ENCODE results near the gene FBLN2.
A peak's percentile ranks its signal among the peaks of the same experiment; 100 is the strongest.

The FBLN2 gene

GRCh38 chr3:13655061-13655913 lies 106.4 kb downstream of the FBLN2 start:
- H3K4me3 ChIP-seq (ENCODE audit: low read depth, low read length), result no peak overlapping the region
- TF ChIP-seq CTCF (IDR thresholded peaks at IDR 0.05; ENCODE audit: low read depth, low read length), result peak; percentile 0
- no peak for TF ChIP-seq MAX (IDR thresholded peaks at IDR 0.05; ENCODE audit: low read depth, low read length)
- no peak for TF ChIP-seq POLR2A (IDR thresholded peaks at IDR 0.05; ENCODE audit: extremely low read depth, insufficient read length)
- TF ChIP-seq MYC (IDR thresholded peaks at IDR 0.05; ENCODE audit: low read depth, low read length), result no peak
- peak; percentile 53 for DNase-seq (ENCODE audit: low read depth)

- H3K4me3 ChIP-seq (ENCODE audit: low read depth, low read length), result no peak overlapping the region
- no peak for DNase-seq (ENCODE audit: low read depth)
- TF ChIP-seq MAX (IDR thresholded peaks at IDR 0.05; ENCODE audit: low read depth, low read length), result no peak
- no peak for TF ChIP-seq MYC (IDR thresholded peaks at IDR 0.05; ENCODE audit: low read depth, low read length)
- TF ChIP-seq POLR2A (IDR thresholded peaks at IDR 0.05; ENCODE audit: extremely low read depth, insufficient read length), result no peak
- no peak for TF ChIP-seq CTCF (IDR thresholded peaks at IDR 0.05; ENCODE audit: low read depth, low read length)
Measured at GRCh38 chr3:13656584-13657301, 107.8 kb downstream of the FBLN2 start.

- TF ChIP-seq POLR2A (IDR thresholded peaks at IDR 0.05; ENCODE audit: extremely low read depth, insufficient read length) (no peak), MAX (IDR thresholded peaks at IDR 0.05; ENCODE audit: low read depth, low read length) (no peak), CTCF (IDR thresholded peaks at IDR 0.05; ENCODE audit: low read depth, low read length) (peak; percentile 83), MYC (IDR thresholded peaks at IDR 0.05; ENCODE audit: low read depth, low read length) (no peak)
- peak; percentile 47 for DNase-seq (ENCODE audit: low read depth)
- no peak overlapping the region for H3K4me3 ChIP-seq (ENCODE audit: low read depth, low read length)
Measured at GRCh38 chr3:13657660-13658435, 108.9 kb downstream of the FBLN2 start.

GRCh38 chr3:13658681-13659080 lies 109.8 kb downstream of the FBLN2 start:
- TF ChIP-seq POLR2A (IDR thresholded peaks at IDR 0.05; ENCODE audit: extremely low read depth, insufficient read length), result no peak
- no peak for TF ChIP-seq MYC (IDR thresholded peaks at IDR 0.05; ENCODE audit: low read depth, low read length)
- no peak for TF ChIP-seq CTCF (IDR thresholded peaks at IDR 0.05; ENCODE audit: low read depth, low read length)
- no peak for TF ChIP-seq MAX (IDR thresholded peaks at IDR 0.05; ENCODE audit: low read depth, low read length)
- no peak overlapping the region for H3K4me3 ChIP-seq (ENCODE audit: low read depth, low read length)
- DNase-seq (ENCODE audit: low read depth), result no peak

- TF ChIP-seq POLR2A (IDR thresholded peaks at IDR 0.05; ENCODE audit: extremely low read depth, insufficient read length) (no peak), MAX (IDR thresholded peaks at IDR 0.05; ENCODE audit: low read depth, low read length) (no peak), MYC (IDR thresholded peaks at IDR 0.05; ENCODE audit: low read depth, low read length) (no peak), CTCF (IDR thresholded peaks at IDR 0.05; ENCODE audit: low read depth, low read length) (no peak)
- no peak for DNase-seq (ENCODE audit: low read depth)
- no peak overlapping the region for H3K4me3 ChIP-seq (ENCODE audit: low read depth, low read length)
Measured at GRCh38 chr3:13659221-13659969, 110.5 kb downstream of the FBLN2 start.
